ENCODE data around the gene ZNF836. TPM values are rescaled to one million over a fixed set of nuclear protein-coding genes. Genes with fewer than 3 reads are reported as not detected.

Gene ZNF836
- total and polyA plus RNA-seq, 2 of the 13 experiments (the other 11 are each of a cell fraction or from before 2014, with no cell fraction given): 1.6 to 5.3 TPM

DNA sequence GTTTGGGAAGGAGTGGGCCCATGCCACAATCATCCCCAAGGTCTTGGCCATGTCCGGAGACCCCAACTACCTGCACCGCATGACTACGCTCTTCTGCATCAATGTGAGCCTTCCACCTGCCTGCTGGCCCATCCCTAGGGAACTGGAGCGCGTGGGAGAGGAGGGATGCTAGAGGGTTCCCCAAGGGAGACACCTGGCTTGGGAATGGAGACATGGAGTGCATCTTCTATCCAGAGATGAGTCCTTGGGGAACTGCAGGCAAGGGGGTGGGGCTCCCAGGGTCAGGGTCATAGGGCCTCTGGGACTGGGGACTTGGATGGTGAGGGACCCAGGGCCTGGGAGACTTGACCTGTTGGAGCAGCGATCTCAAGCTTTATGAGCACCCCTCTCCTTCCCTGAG lies 49.6 kb upstream of the ZNF836 start:
- no peak for ATAC-seq

DNA sequence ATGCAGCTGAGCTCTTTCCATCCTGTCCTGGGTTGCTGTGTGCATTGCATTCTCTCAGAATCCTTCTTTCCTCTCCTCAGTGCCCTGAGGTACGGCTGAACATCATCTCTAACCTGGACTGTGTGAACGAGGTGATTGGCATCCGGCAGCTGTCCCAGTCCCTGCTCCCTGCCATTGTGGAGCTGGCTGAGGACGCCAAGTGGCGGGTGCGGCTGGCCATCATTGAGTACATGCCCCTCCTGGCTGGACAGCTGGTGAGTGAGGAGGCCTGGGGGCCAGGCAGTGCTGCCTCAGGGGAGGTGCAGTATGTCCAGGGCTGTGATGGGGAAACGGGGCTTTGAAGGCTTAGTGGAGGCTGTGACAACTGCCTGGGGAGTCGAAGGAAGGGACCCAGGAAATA lies 48.2 kb upstream of the ZNF836 start:
- no peak overlapping the region for H3K9ac ChIP-seq (ENCODE audit: insufficient read depth, low read depth, low read length)
- H4K20me1 ChIP-seq (ENCODE audit: insufficient read depth, low read length): no peaks in the 10 kb centered on the region
- intact Hi-C loops (cut with micrococcal nuclease; ENCODE audit: unreplicated experiment) (no loop called here), in situ Hi-C loops (cut with HindIII; ENCODE audit: extremely low pct_ligation_motif_present, low pct_unique_long_range_greater_than_20kb) (no loop called here)
- FAIRE-seq (no peak), DNase-seq (ENCODE audit: low spot score) (no peak), ATAC-seq (no peak)
- no peak overlapping the region for H3K4me2 ChIP-seq (ENCODE audit: low read depth, low read length)
- TF ChIP-seq RBFOX2 (IDR thresholded peaks at IDR 0.05; ENCODE audit: low read depth, low read length): no peak
- TF ChIP-seq RBAK (CRISPR knock-in tag; IDR thresholded peaks at IDR 0.05): no peak
- TF ChIP-seq TBX2 (CRISPR knock-in tag; IDR thresholded peaks at IDR 0.05; ENCODE audit: borderline replicate concordance): no peak
- no peak for TF ChIP-seq PAX8 (CRISPR knock-in tag; IDR thresholded peaks at IDR 0.05; ENCODE audit: borderline replicate concordance)
- no peak for TF ChIP-seq CEBPG (CRISPR knock-in tag; IDR thresholded peaks at IDR 0.05)
- TF ChIP-seq RBM22 (optimal IDR thresholded peaks at IDR 0.05; ENCODE audit: low read length): no peak
- TF ChIP-seq JUND (CRISPR knock-in tag; IDR thresholded peaks at IDR 0.05): no peak
- TF ChIP-seq PHF21A (CRISPR knock-in tag; IDR thresholded peaks at IDR 0.05): no peak
- ChIA-PET CTCF (ENCODE audit: low intra/inter-chr PET ratio, low total read pairs) (no interaction called here), POLR2A (no interaction called here)
- H3K27ac ChIP-seq (ENCODE audit: extremely low read length, insufficient read depth, low read length): no peak overlapping the region
- no peaks in the 10 kb centered on the region for H3K4me1 ChIP-seq (ENCODE audit: insufficient read depth, low read length)
- no peaks in the 10 kb centered on the region for H3K9me3 ChIP-seq (ENCODE audit: low read length)
- no peak overlapping the region for H3K4me3 ChIP-seq (replicated peaks in 1 of 3; ENCODE audit: insufficient read depth in 1 of 3, low read depth in 2 of 3, low read length in 3 of 3)
- WGBS (ENCODE audit: low lambda C conversion rate): 99% methylated on average over 8 of the region's 8 CpGs
- H3K27me3 ChIP-seq (ENCODE audit: control insufficient read depth in 1 of 2, insufficient read depth in 2 of 2, low read length in 2 of 2): no peaks in the 10 kb centered on the region
- no peak overlapping the region for H2AFZ ChIP-seq (ENCODE audit: low read length)
- peaks cover 49 to 93% of the 10 kb centered on the region in 2 experiments for H3K36me3 ChIP-seq (replicated peaks in 1 of 2; ENCODE audit: control insufficient read depth in 1 of 2, insufficient read depth in 2 of 2, low read length in 2 of 2)
- H3K79me2 ChIP-seq (ENCODE audit: insufficient read depth, low read length): no peaks in the 10 kb centered on the region
- BruUV-seq (replicated peaks): no TSS peak

More for the DNA sequence above, 49.6 kb upstream of the ZNF836 start:
- TF ChIP-seq RBM22 (optimal IDR thresholded peaks at IDR 0.05; ENCODE audit: low read length) (peak; percentile 66), THYN1 (CRISPR knock-in tag; IDR thresholded peaks at IDR 0.05; ENCODE audit: borderline replicate concordance, low read depth) (no peak), MZF1 (CRISPR knock-in tag; IDR thresholded peaks at IDR 0.05; ENCODE audit: borderline replicate concordance) (no peak)
- POLR2A ChIA-PET: no interaction called here
- no peak overlapping the region for H3K4me2 ChIP-seq (ENCODE audit: low read depth, low read length)
- WGBS (ENCODE audit: low lambda C conversion rate): 100% methylated on average over 6 of the region's 6 CpGs
- H3K9me3 ChIP-seq (ENCODE audit: low read length): no peaks in the 10 kb centered on the region
- CTCF ChIA-PET (ENCODE audit: low intra/inter-chr PET ratio, low total read pairs): no interaction called here
- no peak for FAIRE-seq
- BruUV-seq (replicated peaks): no TSS peak
- in situ Hi-C loops (cut with HindIII; ENCODE audit: extremely low pct_ligation_motif_present, low pct_unique_long_range_greater_than_20kb) (no loop called here), intact Hi-C loops (cut with micrococcal nuclease; ENCODE audit: unreplicated experiment) (no loop called here)
- no peaks in the 10 kb centered on the region for H3K4me1 ChIP-seq (ENCODE audit: insufficient read depth, low read length)
- no peaks in the 10 kb centered on the region for H3K79me2 ChIP-seq (ENCODE audit: insufficient read depth, low read length)
- H4K20me1 ChIP-seq (ENCODE audit: insufficient read depth, low read length): no peaks in the 10 kb centered on the region
- no peak for DNase-seq (ENCODE audit: low spot score)
- H3K9ac ChIP-seq (ENCODE audit: insufficient read depth, low read depth, low read length): no peak overlapping the region
- H3K4me3 ChIP-seq (replicated peaks in 1 of 3; ENCODE audit: insufficient read depth in 1 of 3, low read depth in 2 of 3, low read length in 3 of 3): no peak overlapping the region
- no peak overlapping the region for H3K27ac ChIP-seq (ENCODE audit: extremely low read length, insufficient read depth, low read length)
- H3K36me3 ChIP-seq (replicated peaks in 1 of 2; ENCODE audit: control insufficient read depth in 1 of 2, insufficient read depth in 2 of 2, low read length in 2 of 2): peaks cover 49 to 89% of the 10 kb centered on the region in 2 experiments
- no peaks in the 10 kb centered on the region for H3K27me3 ChIP-seq (ENCODE audit: control insufficient read depth in 1 of 2, insufficient read depth in 2 of 2, low read length in 2 of 2)
- H2AFZ ChIP-seq (ENCODE audit: low read length): no peak overlapping the region

All from HepG2 (cell line).